Measurements from ENCODE around the gene SOCS2.
A peak's percentile ranks its signal among the peaks of the same experiment; 100 is the strongest.

DNA sequence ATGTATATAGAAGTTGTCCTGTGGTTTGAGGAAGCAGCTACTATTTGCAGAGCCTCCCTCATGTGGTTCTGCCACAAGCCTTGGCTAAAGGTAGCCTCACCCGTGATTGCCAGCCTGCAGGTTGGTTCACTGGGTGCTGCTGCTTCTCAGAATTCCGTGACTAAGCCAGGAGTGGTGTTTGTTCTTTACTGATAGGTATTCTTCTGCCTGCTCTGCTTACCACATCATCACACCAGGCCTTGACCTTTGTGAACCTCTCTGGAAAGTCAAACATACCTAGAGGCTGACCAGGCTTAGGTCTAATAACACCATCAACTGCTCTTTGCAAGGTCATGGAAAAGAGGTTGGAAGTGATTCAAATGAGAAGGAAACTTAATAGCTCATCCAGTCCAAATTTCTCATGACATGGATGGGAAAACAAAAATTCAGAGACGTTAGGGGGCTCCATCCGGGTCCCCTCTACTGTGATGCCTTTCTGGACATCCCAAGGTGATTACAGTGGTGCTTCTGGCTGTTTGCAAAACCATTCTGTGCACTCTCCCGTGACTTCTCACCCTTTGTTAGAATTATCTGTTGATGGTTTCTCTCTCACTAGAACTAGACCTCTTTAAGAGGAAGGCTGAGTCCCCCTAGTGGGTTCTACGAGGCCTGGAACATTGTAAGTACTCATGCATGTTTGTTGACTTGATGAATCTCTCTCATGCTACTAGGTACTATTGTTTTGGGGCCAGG is 8.5 kb upstream of the SOCS2 start:
- TF ChIP-seq, protein P1, sequence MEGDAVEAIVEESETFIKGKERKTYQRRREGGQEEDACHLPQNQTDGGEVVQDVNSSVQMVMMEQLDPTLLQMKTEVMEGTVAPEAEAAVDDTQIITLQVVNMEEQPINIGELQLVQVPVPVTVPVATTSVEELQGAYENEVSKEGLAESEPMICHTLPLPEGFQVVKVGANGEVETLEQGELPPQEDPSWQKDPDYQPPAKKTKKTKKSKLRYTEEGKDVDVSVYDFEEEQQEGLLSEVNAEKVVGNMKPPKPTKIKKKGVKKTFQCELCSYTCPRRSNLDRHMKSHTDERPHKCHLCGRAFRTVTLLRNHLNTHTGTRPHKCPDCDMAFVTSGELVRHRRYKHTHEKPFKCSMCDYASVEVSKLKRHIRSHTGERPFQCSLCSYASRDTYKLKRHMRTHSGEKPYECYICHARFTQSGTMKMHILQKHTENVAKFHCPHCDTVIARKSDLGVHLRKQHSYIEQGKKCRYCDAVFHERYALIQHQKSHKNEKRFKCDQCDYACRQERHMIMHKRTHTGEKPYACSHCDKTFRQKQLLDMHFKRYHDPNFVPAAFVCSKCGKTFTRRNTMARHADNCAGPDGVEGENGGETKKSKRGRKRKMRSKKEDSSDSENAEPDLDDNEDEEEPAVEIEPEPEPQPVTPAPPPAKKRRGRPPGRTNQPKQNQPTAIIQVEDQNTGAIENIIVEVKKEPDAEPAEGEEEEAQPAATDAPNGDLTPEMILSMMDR (IDR thresholded peaks at IDR 0.05; ENCODE audit: control extremely low read depth in 1 of 3, insufficient read depth in 1 of 3, low read depth in 1 of 3, low read length in 3 of 3) = peak in 2 of 3 experiments; percentile 30 to 32; a peak in 2 of 4 replicates
- TF ChIP-seq RFX5 (IDR thresholded peaks at IDR 0.05; ENCODE audit: borderline replicate concordance, low read depth, low read length) = no peak
- TF ChIP-seq SAP30 (IDR thresholded peaks at IDR 0.05; ENCODE audit: insufficient read depth, insufficient replicate concordance, low read length) = no peak
- TF ChIP-seq, protein P2, sequence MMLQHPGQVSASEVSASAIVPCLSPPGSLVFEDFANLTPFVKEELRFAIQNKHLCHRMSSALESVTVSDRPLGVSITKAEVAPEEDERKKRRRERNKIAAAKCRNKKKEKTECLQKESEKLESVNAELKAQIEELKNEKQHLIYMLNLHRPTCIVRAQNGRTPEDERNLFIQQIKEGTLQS (IDR thresholded peaks at IDR 0.05; ENCODE audit: insufficient read depth, low read depth, low read length) = no peak
- no peak for TF ChIP-seq MAX (IDR thresholded peaks at IDR 0.05)
- no peak for TF ChIP-seq SIX5 (IDR thresholded peaks at IDR 0.05; ENCODE audit: low read depth, low read length)
- TF ChIP-seq TCF12 (IDR thresholded peaks at IDR 0.05; ENCODE audit: low read depth, low read length) = no peak
- no peak for TF ChIP-seq SRF (IDR thresholded peaks at IDR 0.05; ENCODE audit: low read depth, low read length)
- TF ChIP-seq EGR1 (IDR thresholded peaks at IDR 0.05; ENCODE audit: borderline replicate concordance, low read depth, low read length) = no peak
- TF ChIP-seq EP300 (IDR thresholded peaks at IDR 0.05; ENCODE audit: borderline replicate concordance in 1 of 2, low read depth in 2 of 2, low read length in 2 of 2) = no peak
- TF ChIP-seq HDAC2 (IDR thresholded peaks at IDR 0.05; ENCODE audit: borderline replicate concordance in 1 of 2, low read depth in 2 of 2, low read length in 2 of 2) = no peak
